HepG2 (cell line): ENCODE results near the gene NOTUM. TPM values are rescaled to one million over a fixed set of nuclear protein-coding genes. Genes with fewer than 3 reads are reported as not detected.

Experiments used
- ARHGAP35 ChIP-seq: sonication (generic); formaldehyde crosslinking; IDR thresholded peaks from 2 replicates; pipeline ENCODE4 v1.9.0; 2022; ENCODE audit warnings: mild to moderate bottlenecking, inconsistent platforms, moderate library complexity, missing genetic modification reagents, borderline replicate concordance
- CCDC6 ChIP-seq: sonication (generic); formaldehyde crosslinking; IDR thresholded peaks from 2 replicates; pipeline ENCODE4 v1.8.1; 2022; ENCODE audit warnings: mild to moderate bottlenecking, missing genetic modification reagents, moderate library complexity
- SNRNP70 ChIP-seq: fragments of 200-400 bp; formaldehyde crosslinking; IDR thresholded peaks from 2 replicates; pipeline ENCODE4 v1.6.1; 2017; ENCODE audit warnings: mild to moderate bottlenecking, low read depth, low read length, moderate library complexity
- TRIM24 ChIP-seq: sonication (generic); formaldehyde crosslinking; IDR thresholded peaks from 2 replicates; pipeline ENCODE4 v1.8.0; 2022; ENCODE audit warnings: mild to moderate bottlenecking, missing genetic modification reagents
- ZBTB20 ChIP-seq: sonication (generic); formaldehyde crosslinking; IDR thresholded peaks from 2 replicates; pipeline ENCODE4 v1.8.1; 2023; ENCODE audit warnings: missing genetic modification reagents, low read depth, mild to moderate bottlenecking, borderline replicate concordance
- ZNF720 ChIP-seq: sonication (generic); formaldehyde crosslinking; IDR thresholded peaks from 2 replicates; pipeline ENCODE4 v1.4.0; 2020; ENCODE audit warnings: missing genetic modification reagents
- polyA plus RNA-seq, 8 experiments: library from polyadenylated mRNA; depleted of rRNA in 3 of 8; stranded (reverse) in 7 of 8; unstranded in 1 of 8; fragments of >200 nt; fragmentation: Illumina TruSeq in 4 of 8; extraction: Trizol in 4 of 8; gene quantifications; 2 replicates each; pipeline versions ENCODE4 v1.2.1 to v1.2.3, GENCODE V29; 2011 to 2016; ENCODE audit warnings: low read depth in 4 of 8, missing spikeins in 1 of 8, mixed read lengths in 1 of 8; ENCODE audit not compliant: insufficient read depth in 1 of 8
- total RNA-seq, 5 experiments: library from RNA; depleted of rRNA; stranded (reverse); fragments of >200 nt; fragmentation: Illumina TruSeq; extraction: Trizol; gene quantifications; 2 replicates each; pipeline ENCODE4 v1.2.3, GENCODE V29; 2016; ENCODE audit warnings: low read depth in 1 of 5
- TF ChIP-seq, protein P1 (sequence below): sonication (generic); formaldehyde crosslinking; IDR thresholded peaks from 2 replicates; pipeline ENCODE4 v1.5.1; 2020; ENCODE audit warnings: mild to moderate bottlenecking, missing genetic modification reagents, moderate library complexity
- TF ChIP-seq, protein P2 (sequence below): sonication (generic); formaldehyde crosslinking; IDR thresholded peaks from 2 replicates; pipeline ENCODE4 v1.4.0; 2020; ENCODE audit warnings: mild to moderate bottlenecking, missing genetic modification reagents
- TF ChIP-seq, protein P3 (sequence below): sonication (generic); formaldehyde crosslinking; IDR thresholded peaks from 2 replicates; pipeline ENCODE4 v1.5.0; 2020; ENCODE audit warnings: mild to moderate bottlenecking, missing genetic modification reagents
- TF ChIP-seq, protein P4 (sequence below): sonication (generic); formaldehyde crosslinking; IDR thresholded peaks from 2 replicates; pipeline ENCODE4 v1.4.0; 2020; ENCODE audit warnings: missing genetic modification reagents
- TF ChIP-seq, protein P5 (sequence below): conservative IDR thresholded peaks from 2 replicates; pipeline ENCODE4 v1.6.1; 2018; ENCODE audit warnings: missing genetic modification reagents
- TF ChIP-seq, protein P6 (sequence below), 2 experiments: sonication (generic) in 1 of 2; formaldehyde crosslinking in 1 of 2; IDR thresholded peaks; 2 replicates each; pipeline versions ENCODE4 v1.4.0 to v1.6.1; 2016 to 2020; ENCODE audit warnings: borderline replicate concordance in 1 of 2, low read depth in 1 of 2, mild to moderate bottlenecking in 1 of 2, missing genetic modification reagents in 1 of 2

Gene NOTUM
- total and polyA plus RNA-seq, 2 of the 13 experiments (the other 11 are each of a cell fraction or from before 2014, with no cell fraction given) = 150 to 160 TPM

DNA sequence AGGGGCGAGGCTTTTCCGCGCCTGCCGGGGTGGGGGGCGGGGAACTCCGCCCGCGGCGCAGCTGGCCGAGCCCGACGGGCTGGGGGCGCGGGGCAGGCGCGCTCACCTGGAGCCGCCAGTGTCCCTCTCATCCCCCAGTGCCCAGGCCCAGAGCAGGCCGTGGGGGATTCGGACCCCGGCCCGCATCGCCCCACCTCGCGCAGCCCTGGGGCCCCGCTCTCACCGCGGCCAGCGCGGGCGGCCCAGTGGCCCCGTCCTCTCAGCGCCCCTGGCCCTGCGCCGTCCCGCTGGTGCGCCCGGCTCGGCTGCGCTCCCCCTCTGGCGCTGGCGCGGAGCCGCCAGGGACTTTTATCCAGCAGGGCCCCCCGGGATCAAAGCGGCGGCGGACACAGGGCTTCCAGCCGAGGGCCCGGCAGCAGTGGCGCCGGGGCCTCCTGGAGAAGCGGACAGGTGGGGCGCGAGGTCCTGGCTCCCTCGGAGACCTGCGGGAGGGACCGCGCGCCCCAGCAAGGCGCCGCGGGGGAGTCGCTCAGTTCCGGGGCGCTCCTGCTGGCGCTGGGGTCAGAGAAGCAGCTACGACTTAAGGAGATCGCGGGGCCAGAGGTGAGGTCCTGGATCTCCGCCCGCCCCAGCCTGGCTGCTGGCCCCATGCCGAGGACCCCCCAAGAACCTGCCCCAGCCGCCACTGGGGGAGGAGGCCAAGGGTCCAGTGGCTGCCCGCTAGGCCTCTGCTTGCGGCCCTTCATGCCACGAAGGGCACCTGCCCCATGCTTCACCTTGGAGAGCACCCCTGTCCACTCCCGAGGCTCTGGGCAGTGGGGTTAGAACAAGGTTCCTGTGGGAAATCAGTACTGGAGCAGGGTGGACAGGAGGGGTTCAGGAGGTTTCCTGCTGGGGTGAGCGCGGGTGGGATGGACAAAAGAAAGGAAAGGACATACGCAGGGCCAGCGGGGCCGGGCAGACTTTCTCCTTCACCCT lies 823 bp upstream of the NOTUM start (continued):
- TF ChIP-seq, protein P1, sequence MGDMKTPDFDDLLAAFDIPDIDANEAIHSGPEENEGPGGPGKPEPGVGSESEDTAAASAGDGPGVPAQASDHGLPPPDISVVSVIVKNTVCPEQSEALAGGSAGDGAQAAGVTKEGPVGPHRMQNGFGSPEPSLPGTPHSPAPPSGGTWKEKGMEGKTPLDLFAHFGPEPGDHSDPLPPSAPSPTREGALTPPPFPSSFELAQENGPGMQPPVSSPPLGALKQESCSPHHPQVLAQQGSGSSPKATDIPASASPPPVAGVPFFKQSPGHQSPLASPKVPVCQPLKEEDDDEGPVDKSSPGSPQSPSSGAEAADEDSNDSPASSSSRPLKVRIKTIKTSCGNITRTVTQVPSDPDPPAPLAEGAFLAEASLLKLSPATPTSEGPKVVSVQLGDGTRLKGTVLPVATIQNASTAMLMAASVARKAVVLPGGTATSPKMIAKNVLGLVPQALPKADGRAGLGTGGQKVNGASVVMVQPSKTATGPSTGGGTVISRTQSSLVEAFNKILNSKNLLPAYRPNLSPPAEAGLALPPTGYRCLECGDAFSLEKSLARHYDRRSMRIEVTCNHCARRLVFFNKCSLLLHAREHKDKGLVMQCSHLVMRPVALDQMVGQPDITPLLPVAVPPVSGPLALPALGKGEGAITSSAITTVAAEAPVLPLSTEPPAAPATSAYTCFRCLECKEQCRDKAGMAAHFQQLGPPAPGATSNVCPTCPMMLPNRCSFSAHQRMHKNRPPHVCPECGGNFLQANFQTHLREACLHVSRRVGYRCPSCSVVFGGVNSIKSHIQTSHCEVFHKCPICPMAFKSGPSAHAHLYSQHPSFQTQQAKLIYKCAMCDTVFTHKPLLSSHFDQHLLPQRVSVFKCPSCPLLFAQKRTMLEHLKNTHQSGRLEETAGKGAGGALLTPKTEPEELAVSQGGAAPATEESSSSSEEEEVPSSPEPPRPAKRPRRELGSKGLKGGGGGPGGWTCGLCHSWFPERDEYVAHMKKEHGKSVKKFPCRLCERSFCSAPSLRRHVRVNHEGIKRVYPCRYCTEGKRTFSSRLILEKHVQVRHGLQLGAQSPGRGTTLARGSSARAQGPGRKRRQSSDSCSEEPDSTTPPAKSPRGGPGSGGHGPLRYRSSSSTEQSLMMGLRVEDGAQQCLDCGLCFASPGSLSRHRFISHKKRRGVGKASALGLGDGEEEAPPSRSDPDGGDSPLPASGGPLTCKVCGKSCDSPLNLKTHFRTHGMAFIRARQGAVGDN (CRISPR knock-in tag) = peak; percentile 71
- no peak for TF ChIP-seq ZBTB20 (CRISPR knock-in tag)
- TF ChIP-seq SNRNP70 = no peak
- TF ChIP-seq, protein P2, sequence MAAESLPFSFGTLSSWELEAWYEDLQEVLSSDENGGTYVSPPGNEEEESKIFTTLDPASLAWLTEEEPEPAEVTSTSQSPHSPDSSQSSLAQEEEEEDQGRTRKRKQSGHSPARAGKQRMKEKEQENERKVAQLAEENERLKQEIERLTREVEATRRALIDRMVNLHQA (CRISPR knock-in tag) = no peak
- TF ChIP-seq, protein P3, sequence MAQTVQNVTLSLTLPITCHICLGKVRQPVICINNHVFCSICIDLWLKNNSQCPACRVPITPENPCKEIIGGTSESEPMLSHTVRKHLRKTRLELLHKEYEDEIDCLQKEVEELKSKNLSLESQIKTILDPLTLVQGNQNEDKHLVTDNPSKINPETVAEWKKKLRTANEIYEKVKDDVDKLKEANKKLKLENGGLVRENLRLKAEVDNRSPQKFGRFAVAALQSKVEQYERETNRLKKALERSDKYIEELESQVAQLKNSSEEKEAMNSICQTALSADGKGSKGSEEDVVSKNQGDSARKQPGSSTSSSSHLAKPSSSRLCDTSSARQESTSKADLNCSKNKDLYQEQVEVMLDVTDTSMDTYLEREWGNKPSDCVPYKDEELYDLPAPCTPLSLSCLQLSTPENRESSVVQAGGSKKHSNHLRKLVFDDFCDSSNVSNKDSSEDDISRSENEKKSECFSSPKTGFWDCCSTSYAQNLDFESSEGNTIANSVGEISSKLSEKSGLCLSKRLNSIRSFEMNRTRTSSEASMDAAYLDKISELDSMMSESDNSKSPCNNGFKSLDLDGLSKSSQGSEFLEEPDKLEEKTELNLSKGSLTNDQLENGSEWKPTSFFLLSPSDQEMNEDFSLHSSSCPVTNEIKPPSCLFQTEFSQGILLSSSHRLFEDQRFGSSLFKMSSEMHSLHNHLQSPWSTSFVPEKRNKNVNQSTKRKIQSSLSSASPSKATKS (CRISPR knock-in tag) = no peak
- no peak for TF ChIP-seq ZNF720 (CRISPR knock-in tag)
- TF ChIP-seq CCDC6 (CRISPR knock-in tag) = no peak; the same call in 1 of the 2 replicates
- TF ChIP-seq, protein P4, sequence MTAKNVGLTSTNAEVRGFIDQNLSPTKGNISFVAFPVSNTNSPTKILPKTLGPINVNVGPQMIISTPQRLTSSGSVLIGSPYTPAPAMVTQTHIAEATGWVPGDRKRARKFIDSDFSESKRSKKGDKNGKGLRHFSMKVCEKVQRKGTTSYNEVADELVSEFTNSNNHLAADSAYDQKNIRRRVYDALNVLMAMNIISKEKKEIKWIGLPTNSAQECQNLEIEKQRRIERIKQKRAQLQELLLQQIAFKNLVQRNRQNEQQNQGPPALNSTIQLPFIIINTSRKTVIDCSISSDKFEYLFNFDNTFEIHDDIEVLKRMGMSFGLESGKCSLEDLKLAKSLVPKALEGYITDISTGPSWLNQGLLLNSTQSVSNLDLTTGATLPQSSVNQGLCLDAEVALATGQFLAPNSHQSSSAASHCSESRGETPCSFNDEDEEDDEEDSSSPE (CRISPR knock-in tag) = no peak
- no peak for TF ChIP-seq TRIM24 (CRISPR knock-in tag)
- TF ChIP-seq ARHGAP35 (CRISPR knock-in tag) = 0 out of 2 replicates have a peak, but pooled peaks have one; percentile 17
- TF ChIP-seq, protein P5, sequence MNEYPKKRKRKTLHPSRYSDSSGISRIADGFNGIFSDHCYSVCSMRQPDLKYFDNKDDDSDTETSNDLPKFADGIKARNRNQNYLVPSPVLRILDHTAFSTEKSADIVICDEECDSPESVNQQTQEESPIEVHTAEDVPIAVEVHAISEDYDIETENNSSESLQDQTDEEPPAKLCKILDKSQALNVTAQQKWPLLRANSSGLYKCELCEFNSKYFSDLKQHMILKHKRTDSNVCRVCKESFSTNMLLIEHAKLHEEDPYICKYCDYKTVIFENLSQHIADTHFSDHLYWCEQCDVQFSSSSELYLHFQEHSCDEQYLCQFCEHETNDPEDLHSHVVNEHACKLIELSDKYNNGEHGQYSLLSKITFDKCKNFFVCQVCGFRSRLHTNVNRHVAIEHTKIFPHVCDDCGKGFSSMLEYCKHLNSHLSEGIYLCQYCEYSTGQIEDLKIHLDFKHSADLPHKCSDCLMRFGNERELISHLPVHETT = no peak
- TF ChIP-seq, protein P6, sequence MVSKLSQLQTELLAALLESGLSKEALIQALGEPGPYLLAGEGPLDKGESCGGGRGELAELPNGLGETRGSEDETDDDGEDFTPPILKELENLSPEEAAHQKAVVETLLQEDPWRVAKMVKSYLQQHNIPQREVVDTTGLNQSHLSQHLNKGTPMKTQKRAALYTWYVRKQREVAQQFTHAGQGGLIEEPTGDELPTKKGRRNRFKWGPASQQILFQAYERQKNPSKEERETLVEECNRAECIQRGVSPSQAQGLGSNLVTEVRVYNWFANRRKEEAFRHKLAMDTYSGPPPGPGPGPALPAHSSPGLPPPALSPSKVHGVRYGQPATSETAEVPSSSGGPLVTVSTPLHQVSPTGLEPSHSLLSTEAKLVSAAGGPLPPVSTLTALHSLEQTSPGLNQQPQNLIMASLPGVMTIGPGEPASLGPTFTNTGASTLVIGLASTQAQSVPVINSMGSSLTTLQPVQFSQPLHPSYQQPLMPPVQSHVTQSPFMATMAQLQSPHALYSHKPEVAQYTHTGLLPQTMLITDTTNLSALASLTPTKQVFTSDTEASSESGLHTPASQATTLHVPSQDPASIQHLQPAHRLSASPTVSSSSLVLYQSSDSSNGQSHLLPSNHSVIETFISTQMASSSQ (IDR thresholded peaks at IDR 0.05; ENCODE audit: low read depth) = no peak
- TF ChIP-seq, protein P6 (CRISPR knock-in tag; IDR thresholded peaks at IDR 0.05; ENCODE audit: borderline replicate concordance) = no peak
